ENCODE results near the gene PTPRF. TPM values are rescaled to one million over a fixed set of nuclear protein-coding genes. Genes with fewer than 3 reads are reported as not detected.

The PTPRF gene
- total and polyA plus RNA-seq, 3 donors from 2014 or later = 43.1 to 51.0 (median 45.4) TPM

GRCh38 chr1:43616383-43616782 lies 85.7 kb downstream of the PTPRF start:
- no peaks in the 10 kb centered on the region for H3K4me1 ChIP-seq
- H3K9me3 ChIP-seq = no peaks in the 10 kb centered on the region
- no peak for DNase-seq
- WGBS, 2 donors = 93 to 96% methylated on average over 7 of the region's 7 CpGs
- no peaks in the 10 kb centered on the region for H3K27me3 ChIP-seq
- no peak overlapping the region for H3K27ac ChIP-seq
- H3K4me3 ChIP-seq = no peak overlapping the region
- H3K36me3 ChIP-seq (ENCODE audit: low read depth, missing control alignments) = no peaks in the 10 kb centered on the region
- no peak for TF ChIP-seq POLR2A (IDR thresholded peaks at IDR 0.05)
- TF ChIP-seq CTCF (IDR thresholded peaks at IDR 0.05) = no peak
- intact Hi-C loops (cut with DNase I; ENCODE audit: low total_unique reads) = no loop called here

GRCh38 chr1:43617011-43617410 lies 86.3 kb downstream of the PTPRF start:
- Histone ChIP-seq H3K9me3 (no peaks in the 10 kb centered on the region), H3K36me3 (ENCODE audit: low read depth, missing control alignments) (no peaks in the 10 kb centered on the region), H3K4me1 (no peaks in the 10 kb centered on the region), H3K27ac (no peak overlapping the region), H3K27me3 (no peaks in the 10 kb centered on the region), H3K4me3 (no peak overlapping the region)
- no peak for DNase-seq
- TF ChIP-seq POLR2A (IDR thresholded peaks at IDR 0.05) (no peak), CTCF (IDR thresholded peaks at IDR 0.05) (no peak)
- WGBS, 2 donors = 80 to 91% methylated on average over 5 of the region's 5 CpGs
- intact Hi-C loops (cut with DNase I; ENCODE audit: low total_unique reads) = no loop called here

GRCh38 chr1:43617668-43618067 lies 87.0 kb downstream of the PTPRF start:
- no peak for DNase-seq
- Histone ChIP-seq H3K27me3 (no peaks in the 10 kb centered on the region), H3K27ac (no peak overlapping the region), H3K4me1 (no peaks in the 10 kb centered on the region), H3K4me3 (no peak overlapping the region), H3K36me3 (ENCODE audit: low read depth, missing control alignments) (no peaks in the 10 kb centered on the region), H3K9me3 (no peaks in the 10 kb centered on the region)
- intact Hi-C loops (cut with DNase I; ENCODE audit: low total_unique reads) = no loop called here
- no peak for TF ChIP-seq CTCF (IDR thresholded peaks at IDR 0.05)
- no peak for TF ChIP-seq POLR2A (IDR thresholded peaks at IDR 0.05)
- 93 to 97% methylated on average over 11 to 14 of the region's 14 CpGs for WGBS, 2 donors

- intact Hi-C loops (cut with DNase I; ENCODE audit: low total_unique reads) = no loop called here
- Histone ChIP-seq H3K36me3 (ENCODE audit: low read depth, missing control alignments) (no peaks in the 10 kb centered on the region), H3K4me1 (no peaks in the 10 kb centered on the region), H3K27ac (no peak overlapping the region), H3K4me3 (no peak overlapping the region), H3K27me3 (no peaks in the 10 kb centered on the region), H3K9me3 (no peaks in the 10 kb centered on the region)
- 87 to 90% methylated on average over 7 to 22 of the region's 22 CpGs for WGBS, 2 donors
- no peak for TF ChIP-seq CTCF (IDR thresholded peaks at IDR 0.05)
- TF ChIP-seq POLR2A (IDR thresholded peaks at IDR 0.05) = no peak
- DNase-seq = no peak
These were observed 88.0 kb downstream of the PTPRF start for GRCh38 chr1:43618521-43619313.

GRCh38 chr1:43619314-43619790 lies 88.7 kb downstream of the PTPRF start:
- no peaks in the 10 kb centered on the region for H3K27me3 ChIP-seq
- H3K27ac ChIP-seq = no peak overlapping the region
- WGBS, 2 donors = 98 to 100% methylated on average over 6 to 21 of the region's 21 CpGs
- no peaks in the 10 kb centered on the region for H3K9me3 ChIP-seq
- TF ChIP-seq CTCF (IDR thresholded peaks at IDR 0.05) = no peak
- no peaks in the 10 kb centered on the region for H3K36me3 ChIP-seq (ENCODE audit: low read depth, missing control alignments)
- H3K4me1 ChIP-seq = no peaks in the 10 kb centered on the region
- H3K4me3 ChIP-seq = no peak overlapping the region
- intact Hi-C loops (cut with DNase I; ENCODE audit: low total_unique reads) = no loop called here
- no peak for DNase-seq
